ENCODE data around the gene GABRB1. TPM values are rescaled to one million over a fixed set of nuclear protein-coding genes. Genes with fewer than 3 reads are reported as not detected.

Gene GABRB1
- total and polyA plus RNA-seq, 2 donors (not counting 1 experiment from before 2014, with no cell fraction given), result not detected

DNA sequence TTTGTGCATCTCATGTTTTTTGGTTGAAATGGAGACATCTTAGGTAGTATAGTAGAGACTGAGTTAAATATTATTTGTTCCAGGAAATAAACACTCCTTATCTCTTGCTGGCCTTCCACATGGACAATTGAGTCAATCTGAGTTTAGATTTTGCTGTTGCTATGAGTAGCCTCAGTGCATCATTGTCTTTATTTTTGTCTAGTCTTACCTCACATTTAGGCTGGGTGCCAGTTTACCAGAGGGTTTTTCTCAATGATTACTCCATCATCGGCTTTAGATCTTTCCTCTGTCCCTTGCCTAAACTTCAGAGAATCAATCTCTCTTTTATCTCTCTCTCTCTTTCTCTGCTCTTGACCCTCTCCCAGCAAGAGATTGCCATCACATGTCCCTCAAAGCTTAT lies 73.6 kb downstream of the GABRB1 start:
- TF ChIP-seq, protein P1, sequence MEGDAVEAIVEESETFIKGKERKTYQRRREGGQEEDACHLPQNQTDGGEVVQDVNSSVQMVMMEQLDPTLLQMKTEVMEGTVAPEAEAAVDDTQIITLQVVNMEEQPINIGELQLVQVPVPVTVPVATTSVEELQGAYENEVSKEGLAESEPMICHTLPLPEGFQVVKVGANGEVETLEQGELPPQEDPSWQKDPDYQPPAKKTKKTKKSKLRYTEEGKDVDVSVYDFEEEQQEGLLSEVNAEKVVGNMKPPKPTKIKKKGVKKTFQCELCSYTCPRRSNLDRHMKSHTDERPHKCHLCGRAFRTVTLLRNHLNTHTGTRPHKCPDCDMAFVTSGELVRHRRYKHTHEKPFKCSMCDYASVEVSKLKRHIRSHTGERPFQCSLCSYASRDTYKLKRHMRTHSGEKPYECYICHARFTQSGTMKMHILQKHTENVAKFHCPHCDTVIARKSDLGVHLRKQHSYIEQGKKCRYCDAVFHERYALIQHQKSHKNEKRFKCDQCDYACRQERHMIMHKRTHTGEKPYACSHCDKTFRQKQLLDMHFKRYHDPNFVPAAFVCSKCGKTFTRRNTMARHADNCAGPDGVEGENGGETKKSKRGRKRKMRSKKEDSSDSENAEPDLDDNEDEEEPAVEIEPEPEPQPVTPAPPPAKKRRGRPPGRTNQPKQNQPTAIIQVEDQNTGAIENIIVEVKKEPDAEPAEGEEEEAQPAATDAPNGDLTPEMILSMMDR (IDR thresholded peaks at IDR 0.05), result no peak
- no peak for TF ChIP-seq EZH2 (IDR thresholded peaks at IDR 0.05; ENCODE audit: borderline replicate concordance, insufficient read depth, low read depth, low read length, poor library complexity, severe bottlenecking)
- Histone ChIP-seq H3K27ac (ENCODE audit: low read length in 2 of 2) (no peak overlapping the region), H3K27me3 (replicated peaks in 1 of 4; ENCODE audit: control extremely low read depth in 1 of 4, control insufficient read depth in 3 of 4, insufficient read depth in 4 of 4, low read length in 3 of 4) (no peaks in the 10 kb centered on the region), H3K4me2 (replicated peaks; ENCODE audit: low read depth, low read length, poor library complexity, severe bottlenecking) (no peak overlapping the region), H4K20me1 (ENCODE audit: control insufficient read depth, insufficient read depth, low read length, poor library complexity, severe bottlenecking) (no peaks in the 10 kb centered on the region), H3K4me3 (ENCODE audit: control extremely low read depth in 1 of 5, extremely low read depth in 1 of 5, insufficient read depth in 1 of 5, low read depth in 2 of 5, low read length in 4 of 5) (no peak overlapping the region), H2AFZ (ENCODE audit: insufficient read depth, low read depth, low read length, poor library complexity, severe bottlenecking) (no peak overlapping the region), H3K4me1 (ENCODE audit: control insufficient read depth in 2 of 2, insufficient read depth in 2 of 2, low read length in 2 of 2) (no peaks in the 10 kb centered on the region), H3K9ac (ENCODE audit: low read length) (no peak overlapping the region), H3K79me2 (ENCODE audit: control insufficient read depth, insufficient read depth, low read length) (no peaks in the 10 kb centered on the region), H3K36me3 (replicated peaks in 1 of 2; ENCODE audit: control extremely low read depth in 1 of 2, control insufficient read depth in 1 of 2, extremely low read depth in 1 of 2, insufficient read depth in 2 of 2, low read length in 1 of 2) (no peaks in the 10 kb centered on the region), H3K9me3 (ENCODE audit: control extremely low read depth in 1 of 3, control insufficient read depth in 2 of 3, insufficient read depth in 1 of 3, low read length in 2 of 3) (no peaks in the 10 kb centered on the region)
- Mint-ChIP-seq H3K4me1 (no peaks in the 10 kb centered on the region), H3K9me3 (ENCODE audit: insufficient read depth) (no peaks in the 10 kb centered on the region), H3K4me3 (no peak overlapping the region), H3K27me3 (no peaks in the 10 kb centered on the region), H3K27ac (no peak overlapping the region)
- 67% methylated on average over 1 of the region's 1 CpG for WGBS (ENCODE audit: insufficient coverage)
- ATAC-seq (ENCODE audit: low read depth) (no peak), DNase-seq (no peak)
- intact Hi-C loops (cut with micrococcal nuclease), result no loop called here
- ChIA-PET CTCF (no interaction called here), POLR2A (no interaction called here)

DNA sequence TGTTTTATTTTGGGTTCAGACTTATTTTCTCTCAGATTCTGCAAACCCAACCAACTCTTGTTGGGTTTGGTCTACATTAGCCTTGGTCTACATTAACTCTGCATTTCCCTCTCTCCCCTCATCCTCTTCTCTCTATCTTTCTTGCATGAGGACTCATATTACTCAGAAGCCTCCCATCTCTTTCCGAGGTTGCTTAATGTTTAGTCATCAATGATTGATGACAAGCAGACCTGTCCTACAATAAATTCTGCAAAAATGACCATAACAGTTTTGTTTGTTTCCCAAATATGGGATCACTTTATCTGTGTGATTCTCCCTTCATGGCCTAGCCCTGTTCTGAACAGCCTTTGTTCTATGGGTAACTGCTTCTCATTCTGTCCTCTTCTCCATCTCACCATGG lies 75.2 kb downstream of the GABRB1 start:
- Histone ChIP-seq H3K36me3 (replicated peaks in 1 of 2; ENCODE audit: control extremely low read depth in 1 of 2, control insufficient read depth in 1 of 2, extremely low read depth in 1 of 2, insufficient read depth in 2 of 2, low read length in 1 of 2) (no peaks in the 10 kb centered on the region), H2AFZ (ENCODE audit: insufficient read depth, low read depth, low read length, poor library complexity, severe bottlenecking) (no peak overlapping the region), H4K20me1 (ENCODE audit: control insufficient read depth, insufficient read depth, low read length, poor library complexity, severe bottlenecking) (no peaks in the 10 kb centered on the region), H3K9ac (ENCODE audit: low read length) (no peak overlapping the region), H3K9me3 (ENCODE audit: control extremely low read depth in 1 of 3, control insufficient read depth in 2 of 3, insufficient read depth in 1 of 3, low read length in 2 of 3) (no peaks in the 10 kb centered on the region), H3K4me3 (ENCODE audit: control extremely low read depth in 1 of 5, extremely low read depth in 1 of 5, insufficient read depth in 1 of 5, low read depth in 2 of 5, low read length in 4 of 5) (no peak overlapping the region), H3K4me2 (replicated peaks; ENCODE audit: low read depth, low read length, poor library complexity, severe bottlenecking) (no peak overlapping the region), H3K4me1 (ENCODE audit: control insufficient read depth in 2 of 2, insufficient read depth in 2 of 2, low read length in 2 of 2) (no peaks in the 10 kb centered on the region), H3K79me2 (ENCODE audit: control insufficient read depth, insufficient read depth, low read length) (no peaks in the 10 kb centered on the region), H3K27ac (ENCODE audit: low read length in 2 of 2) (no peak overlapping the region), H3K27me3 (replicated peaks in 1 of 4; ENCODE audit: control extremely low read depth in 1 of 4, control insufficient read depth in 3 of 4, insufficient read depth in 4 of 4, low read length in 3 of 4) (no peaks in the 10 kb centered on the region)
- no peak overlapping the region for H3K27ac Mint-ChIP-seq
- 40% methylated on average over 1 of the region's 1 CpG for WGBS (ENCODE audit: insufficient coverage)
- no peaks in the 10 kb centered on the region for H3K9me3 Mint-ChIP-seq (ENCODE audit: insufficient read depth)
- intact Hi-C loops (cut with micrococcal nuclease), result no loop called here
- H3K4me3 Mint-ChIP-seq, result no peak overlapping the region
- TF ChIP-seq EZH2 (IDR thresholded peaks at IDR 0.05; ENCODE audit: borderline replicate concordance, insufficient read depth, low read depth, low read length, poor library complexity, severe bottlenecking), result no peak
- TF ChIP-seq, protein P1 (IDR thresholded peaks at IDR 0.05), result no peak
- no peaks in the 10 kb centered on the region for H3K4me1 Mint-ChIP-seq
- DNase-seq, result no peak
- POLR2A ChIA-PET, result no interaction called here
- no peak for ATAC-seq (ENCODE audit: low read depth)
- CTCF ChIA-PET, result no interaction called here
- H3K27me3 Mint-ChIP-seq, result no peaks in the 10 kb centered on the region

Measured in B cell (primary cell).